Measurements from ENCODE around the gene ZNF367. TPM values are rescaled to one million over a fixed set of nuclear protein-coding genes. Genes with fewer than 3 reads are reported as not detected.

The ZNF367 gene
- polyA plus RNA-seq, 1 donor (not counting 4 experiments of a cell fraction or from before 2014, with no cell fraction given), result 2.2 TPM

- peak; percentile 51 for FAIRE-seq
- TF ChIP-seq, protein P1, sequence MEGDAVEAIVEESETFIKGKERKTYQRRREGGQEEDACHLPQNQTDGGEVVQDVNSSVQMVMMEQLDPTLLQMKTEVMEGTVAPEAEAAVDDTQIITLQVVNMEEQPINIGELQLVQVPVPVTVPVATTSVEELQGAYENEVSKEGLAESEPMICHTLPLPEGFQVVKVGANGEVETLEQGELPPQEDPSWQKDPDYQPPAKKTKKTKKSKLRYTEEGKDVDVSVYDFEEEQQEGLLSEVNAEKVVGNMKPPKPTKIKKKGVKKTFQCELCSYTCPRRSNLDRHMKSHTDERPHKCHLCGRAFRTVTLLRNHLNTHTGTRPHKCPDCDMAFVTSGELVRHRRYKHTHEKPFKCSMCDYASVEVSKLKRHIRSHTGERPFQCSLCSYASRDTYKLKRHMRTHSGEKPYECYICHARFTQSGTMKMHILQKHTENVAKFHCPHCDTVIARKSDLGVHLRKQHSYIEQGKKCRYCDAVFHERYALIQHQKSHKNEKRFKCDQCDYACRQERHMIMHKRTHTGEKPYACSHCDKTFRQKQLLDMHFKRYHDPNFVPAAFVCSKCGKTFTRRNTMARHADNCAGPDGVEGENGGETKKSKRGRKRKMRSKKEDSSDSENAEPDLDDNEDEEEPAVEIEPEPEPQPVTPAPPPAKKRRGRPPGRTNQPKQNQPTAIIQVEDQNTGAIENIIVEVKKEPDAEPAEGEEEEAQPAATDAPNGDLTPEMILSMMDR (optimal IDR thresholded peaks at IDR 0.05 in 1 of 3, IDR thresholded peaks at IDR 0.05 in 1 of 3, conservative IDR thresholded peaks at IDR 0.05 in 1 of 3; ENCODE audit: extremely low read depth in 1 of 3, insufficient read depth in 2 of 3, low read length in 3 of 3), result peak; percentile 49 to 67 (median 53)
- TF ChIP-seq EZH2 (IDR thresholded peaks at IDR 0.05; ENCODE audit: low read length), result no peak
- no peaks in the 10 kb centered on the region for H3K9me3 ChIP-seq (ENCODE audit: control insufficient read depth, low read depth, low read length)
- H3K4me2 ChIP-seq (ENCODE audit: control insufficient read depth, extremely low read depth, insufficient read depth, low read depth, low read length), result no peak overlapping the region
- H3K4me3 ChIP-seq (ENCODE audit: control insufficient read depth in 2 of 3, extremely low read depth in 1 of 3, insufficient read depth in 2 of 3, low read depth in 1 of 3, low read length in 3 of 3), result no peak overlapping the region
- peaks cover 10% of the 10 kb centered on the region for H3K4me1 ChIP-seq (ENCODE audit: control insufficient read depth, extremely low read depth, insufficient read depth, low read length)
- dilution Hi-C loops (cut with MboI; ENCODE audit: extremely low pct_ligation_motif_present, low sequenced_read_pairs), result no loop called here
- H3K9ac ChIP-seq (ENCODE audit: control insufficient read depth, extremely low read depth, insufficient read depth, low read length), result no peak overlapping the region
- no peaks in the 10 kb centered on the region for H3K27me3 ChIP-seq (ENCODE audit: control insufficient read depth, extremely low read depth, insufficient read depth, low read length)
- no peak overlapping the region for H2AFZ ChIP-seq (ENCODE audit: control insufficient read depth, low read length)
- H3K36me3 ChIP-seq (ENCODE audit: control insufficient read depth in 2 of 2, extremely low read depth in 1 of 2, insufficient read depth in 2 of 2, low read length in 2 of 2), result no peaks in the 10 kb centered on the region
- DNase-seq (ENCODE audit: low read depth, low spot score), result no peak
- H3K27ac ChIP-seq (ENCODE audit: control insufficient read depth, insufficient read depth, low read length), result no peak overlapping the region
- H4K20me1 ChIP-seq (ENCODE audit: control insufficient read depth, extremely low read depth, insufficient read depth, low read length), result no peaks in the 10 kb centered on the region
- no peaks in the 10 kb centered on the region for H3K9me1 ChIP-seq (ENCODE audit: control insufficient read depth, extremely low read depth, insufficient read depth, low read length)
- H3K79me2 ChIP-seq (ENCODE audit: control insufficient read depth, insufficient read depth, low read length), result peaks cover 17% of the 10 kb centered on the region
These were observed 35.5 kb upstream of the ZNF367 start for GRCh38 chr9:96453625-96454024.

DNA sequence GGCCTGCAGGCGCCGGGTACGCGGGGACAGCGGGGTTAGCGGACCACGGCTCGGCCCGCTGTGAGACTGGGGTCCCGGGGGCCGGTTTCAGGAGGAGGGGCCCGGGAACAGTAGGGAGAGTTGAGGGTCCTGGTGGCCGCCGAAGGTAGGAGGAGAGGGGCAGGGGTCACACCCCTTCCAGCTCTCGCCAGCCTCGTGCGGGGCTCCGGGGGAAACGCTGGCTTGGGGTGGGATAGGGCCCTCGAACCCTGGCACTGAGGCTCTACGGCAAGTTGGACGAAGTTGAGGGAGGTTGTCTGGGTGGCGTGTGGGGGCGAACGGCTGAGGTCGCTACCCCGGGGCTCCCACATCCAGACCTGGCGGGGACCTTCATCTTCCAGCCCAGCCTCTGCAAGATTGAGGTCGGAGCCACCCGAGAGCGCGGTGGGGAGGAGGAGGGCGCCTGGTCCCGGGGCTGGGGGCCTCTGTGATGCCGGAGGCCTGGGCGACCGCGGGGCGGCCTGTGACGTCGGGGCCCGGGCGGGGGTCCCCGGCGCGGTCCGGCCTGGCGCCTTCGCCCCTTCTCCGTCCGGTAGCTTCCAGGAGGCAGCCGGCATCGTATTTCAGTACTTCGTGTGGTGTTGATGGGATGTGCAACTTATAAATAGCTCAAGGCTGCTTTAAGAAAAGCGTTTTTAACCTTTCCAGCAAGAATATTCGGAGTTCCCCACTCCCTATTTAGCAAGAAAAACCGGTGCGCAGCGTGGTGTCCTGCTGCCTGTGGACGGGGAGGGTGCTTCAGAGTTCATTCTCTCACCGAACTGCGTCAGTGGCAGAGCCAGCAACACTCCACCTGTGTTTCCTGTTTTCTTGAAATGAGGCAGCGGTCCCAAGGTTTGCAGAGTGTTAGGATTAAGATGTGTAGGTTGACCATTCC is 32.7 kb upstream of the ZNF367 start:
- peaks cover 17% of the 10 kb centered on the region for H3K79me2 ChIP-seq (ENCODE audit: control insufficient read depth, insufficient read depth, low read length)
- no peaks in the 10 kb centered on the region for H4K20me1 ChIP-seq (ENCODE audit: control insufficient read depth, extremely low read depth, insufficient read depth, low read length)
- dilution Hi-C loops (cut with MboI; ENCODE audit: extremely low pct_ligation_motif_present, low sequenced_read_pairs), result no loop called here
- H2AFZ ChIP-seq (ENCODE audit: control insufficient read depth, low read length), result peak overlapping the region; percentile 63
- peak overlapping the region; percentile 59 to 84 (median 82) for H3K4me3 ChIP-seq (ENCODE audit: control insufficient read depth in 2 of 3, extremely low read depth in 1 of 3, insufficient read depth in 2 of 3, low read depth in 1 of 3, low read length in 3 of 3)
- FAIRE-seq (peak; percentile 32), DNase-seq (ENCODE audit: low read depth, low spot score) (no peak)
- peaks cover 10% of the 10 kb centered on the region for H3K4me1 ChIP-seq (ENCODE audit: control insufficient read depth, extremely low read depth, insufficient read depth, low read length)
- H3K4me2 ChIP-seq (ENCODE audit: control insufficient read depth, extremely low read depth, insufficient read depth, low read depth, low read length), result peak overlapping the region; percentile 94
- no peaks in the 10 kb centered on the region for H3K9me3 ChIP-seq (ENCODE audit: control insufficient read depth, low read depth, low read length)
- peak overlapping the region; percentile 14 for H3K27ac ChIP-seq (ENCODE audit: control insufficient read depth, insufficient read depth, low read length)
- H3K27me3 ChIP-seq (ENCODE audit: control insufficient read depth, extremely low read depth, insufficient read depth, low read length), result no peaks in the 10 kb centered on the region
- no peaks in the 10 kb centered on the region for H3K9me1 ChIP-seq (ENCODE audit: control insufficient read depth, extremely low read depth, insufficient read depth, low read length)
- H3K36me3 ChIP-seq (ENCODE audit: control insufficient read depth in 2 of 2, extremely low read depth in 1 of 2, insufficient read depth in 2 of 2, low read length in 2 of 2), result no peaks in the 10 kb centered on the region
- peak overlapping the region; percentile 69 for H3K9ac ChIP-seq (ENCODE audit: control insufficient read depth, extremely low read depth, insufficient read depth, low read length)
- no peak for TF ChIP-seq EZH2 (IDR thresholded peaks at IDR 0.05; ENCODE audit: low read length)
- TF ChIP-seq, protein P1 (optimal IDR thresholded peaks at IDR 0.05 in 1 of 3, IDR thresholded peaks at IDR 0.05 in 1 of 3, conservative IDR thresholded peaks at IDR 0.05 in 1 of 3; ENCODE audit: extremely low read depth in 1 of 3, insufficient read depth in 2 of 3, low read length in 3 of 3), result no peak

Measured in keratinocyte (primary cell).